Activated B cell treated with CpG ODN at 0.5 μM for 24 hours (primary cell): ENCODE results near the gene LY6G6C. TPM values are rescaled to one million over a fixed set of nuclear protein-coding genes. Genes with fewer than 3 reads are reported as not detected.

Source experiments
- ATAC-seq: fragments of 200-7000 bp; cut with Tn5 transposase; one replicate; pipeline ENCODE4 v1.10.0; 2021; ENCODE audit warnings: low read depth, mild to moderate bottlenecking, moderate library complexity
- CTCF ChIA-PET: fragments of 350-600 bp; sonication (Branson Sonifier 250); formaldehyde crosslinking; loops from one replicate; lab custom pipeline; 2021; ENCODE audit warnings: antibody characterized with exemption; lab: Charles Lee
- POLR2A ChIA-PET: fragments of 350-600 bp; sonication (Branson Sonifier 250); formaldehyde crosslinking; loops from one replicate; lab custom pipeline; 2021; ENCODE audit warnings: antibody characterized with exemption; lab: Charles Lee
- DNase-seq: peaks from one replicate; pipeline ENCODE4 v3.0.0; 2022
- H3K27ac Mint-ChIP-seq: one replicate; pipeline ENCODE4 v1.8.0; 2020; ENCODE audit warnings: mixed read lengths
- H3K27me3 Mint-ChIP-seq: one replicate; pipeline ENCODE4 v1.8.0; 2021; ENCODE audit warnings: mixed read lengths
- H3K36me3 Mint-ChIP-seq: one replicate; pipeline ENCODE4 v1.8.0; 2021; ENCODE audit warnings: low read depth, mixed read lengths
- H3K4me1 Mint-ChIP-seq: one replicate; pipeline ENCODE4 v1.8.0; 2021; ENCODE audit warnings: mixed read lengths
- H3K4me3 Mint-ChIP-seq: one replicate; pipeline ENCODE4 v1.8.0; 2020; ENCODE audit warnings: mild to moderate bottlenecking, mixed read lengths
- H3K9me3 Mint-ChIP-seq: one replicate; pipeline ENCODE4 v1.8.0; 2020; ENCODE audit warnings: mixed read lengths
- intact Hi-C: fragments of 100-400 bp; cut with micrococcal nuclease; formaldehyde crosslinking; loops from one replicate; pipeline ENCODE4 v1.15.1; 2024
- total RNA-seq: library from RNA; stranded (reverse); gene quantifications from 2 replicates; pipeline ENCODE4 v1.2.3, GENCODE V29; 2022
- TF ChIP-seq, protein P1 (sequence below): fragments of 200-600 bp; IDR thresholded peaks from one replicate; pipeline ENCODE4 v1.8.0; 2022; ENCODE audit warnings: antibody characterized with exemption, mild to moderate bottlenecking

The LY6G6C gene
- total RNA-seq, 1 donor from 2014 or later, result not detected

DNA sequence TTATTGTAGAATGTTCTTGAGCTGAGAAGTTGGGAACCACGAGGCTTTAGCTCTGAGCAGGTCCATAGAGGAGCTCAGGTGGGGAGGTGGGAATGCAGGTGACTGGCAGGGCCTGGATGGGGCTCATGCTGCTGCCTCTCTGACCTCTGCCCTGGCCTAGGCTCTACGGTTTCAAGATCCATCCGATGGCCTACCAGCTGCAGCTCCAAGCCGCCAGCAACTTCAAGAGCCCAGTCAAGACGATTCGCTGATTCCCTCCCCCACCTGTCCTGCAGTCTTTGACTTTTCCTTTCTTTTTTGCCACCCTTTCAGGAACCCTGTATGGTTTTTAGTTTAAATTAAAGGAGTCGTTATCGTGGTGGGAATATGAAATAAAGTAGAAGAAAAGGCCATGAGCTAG is 51.9 kb downstream of the LY6G6C start, which contains the start of gene LY6G5B:
Gene LY6G5B, plus strand, starts transcription at position 301 of the 400 bp plus-strand sequence. CDS start 975 bp downstream, outside the sequence.
- ChIA-PET POLR2A (interaction anchor here (0.7 to 1.2 kb wide), 3 partner anchors 9 to 18 kb away, joined by 3 to 4 read pairs (median 4); partner anchors contain the start of gene C6orf47), CTCF (no interaction called here)
- Mint-ChIP-seq H3K27ac (no peak within 1 kb of the TSS), H3K27me3 (no peaks in the 10 kb centered on the region), H3K9me3 (no peaks in the 10 kb centered on the region), H3K36me3 (peaks cover 85% of the 10 kb centered on the region), H3K4me1 (peaks cover 29% of the 10 kb centered on the region), H3K4me3 (no peak within 1 kb of the TSS)
- TF ChIP-seq, protein P1, sequence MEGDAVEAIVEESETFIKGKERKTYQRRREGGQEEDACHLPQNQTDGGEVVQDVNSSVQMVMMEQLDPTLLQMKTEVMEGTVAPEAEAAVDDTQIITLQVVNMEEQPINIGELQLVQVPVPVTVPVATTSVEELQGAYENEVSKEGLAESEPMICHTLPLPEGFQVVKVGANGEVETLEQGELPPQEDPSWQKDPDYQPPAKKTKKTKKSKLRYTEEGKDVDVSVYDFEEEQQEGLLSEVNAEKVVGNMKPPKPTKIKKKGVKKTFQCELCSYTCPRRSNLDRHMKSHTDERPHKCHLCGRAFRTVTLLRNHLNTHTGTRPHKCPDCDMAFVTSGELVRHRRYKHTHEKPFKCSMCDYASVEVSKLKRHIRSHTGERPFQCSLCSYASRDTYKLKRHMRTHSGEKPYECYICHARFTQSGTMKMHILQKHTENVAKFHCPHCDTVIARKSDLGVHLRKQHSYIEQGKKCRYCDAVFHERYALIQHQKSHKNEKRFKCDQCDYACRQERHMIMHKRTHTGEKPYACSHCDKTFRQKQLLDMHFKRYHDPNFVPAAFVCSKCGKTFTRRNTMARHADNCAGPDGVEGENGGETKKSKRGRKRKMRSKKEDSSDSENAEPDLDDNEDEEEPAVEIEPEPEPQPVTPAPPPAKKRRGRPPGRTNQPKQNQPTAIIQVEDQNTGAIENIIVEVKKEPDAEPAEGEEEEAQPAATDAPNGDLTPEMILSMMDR, result no peak
- intact Hi-C loops, result loop anchor here (5.0 to 10.0 kb wide), 3 partner anchors 228 to 505 kb away; partner anchors contain the start of genes AGPAT1, ATF6B, EHMT2 and RNF5
- DNase-seq, result no peak
- no peak for ATAC-seq

Other genes starting within 250 kb of the LY6G6C start
- gene MICB, start 223.6 kb downstream of the LY6G6C start, total RNA-seq, result 17.2 and 17.6 TPM in 2 replicates
- gene MCCD1, start 192.8 kb downstream of the LY6G6C start, total RNA-seq, result not detected in 2 replicates
- 431 and 484 TPM in 2 replicates for gene DDX39B, start 179.7 kb downstream of the LY6G6C start, total RNA-seq
- gene ATP6V1G2, start 175.1 kb downstream of the LY6G6C start, total RNA-seq, result 1.9 and 3.2 TPM in 2 replicates
- 11.7 and 16.7 TPM in 2 replicates for gene NFKBIL1, start 174.1 kb downstream of the LY6G6C start, total RNA-seq
- 60.4 and 66.0 TPM in 2 replicates for gene LTA, start 149.5 kb downstream of the LY6G6C start, total RNA-seq
- gene TNF, start 146.2 kb downstream of the LY6G6C start, total RNA-seq, result 135 and 139 TPM in 2 replicates
- 155 and 177 TPM in 2 replicates for gene LTB, start 139.3 kb downstream of the LY6G6C start, total RNA-seq
- gene LST1, start 135.5 kb downstream of the LY6G6C start, total RNA-seq, result 7.8 and 8.4 TPM in 2 replicates
- gene NCR3, start 128.7 kb downstream of the LY6G6C start, total RNA-seq, result 10.0 and 11.2 TPM in 2 replicates
- 1.4 and 2.0 TPM in 2 replicates for gene AIF1, start 106.5 kb downstream of the LY6G6C start, total RNA-seq
- 246 and 283 TPM in 2 replicates for gene PRRC2A, start 101.0 kb downstream of the LY6G6C start, total RNA-seq
- gene BAG6, start 69.1 kb downstream of the LY6G6C start, total RNA-seq, result 309 and 327 TPM in 2 replicates
- gene APOM, start 65.9 kb downstream of the LY6G6C start, total RNA-seq, result 2.2 and 2.4 TPM in 2 replicates
- gene C6orf47, start 61.0 kb downstream of the LY6G6C start, total RNA-seq, result 29.0 and 29.3 TPM in 2 replicates
- gene GPANK1, start 56.7 kb downstream of the LY6G6C start, total RNA-seq, result 23.0 and 24.2 TPM in 2 replicates
- 190 and 191 TPM in 2 replicates for gene CSNK2B, start 55.7 kb downstream of the LY6G6C start, total RNA-seq
- 23.2 and 33.1 TPM in 2 replicates for gene LY6G5B, start 51.8 kb downstream of the LY6G6C start, total RNA-seq
- 0.29 and 0.73 TPM in 2 replicates for gene LY6G5C, start 40.7 kb downstream of the LY6G6C start, total RNA-seq
- gene ABHD16A, start 18.4 kb downstream of the LY6G6C start, total RNA-seq, result 49.3 and 59.1 TPM in 2 replicates
- gene LY6G6F, start 14.9 kb downstream of the LY6G6C start, total RNA-seq, result not detected in 2 replicates
- gene LY6G6D, start 6.4 kb downstream of the LY6G6C start, total RNA-seq, result not detected in 2 replicates
- 0.12 TPM in 1 of 2 replicates, not detected in the other for gene MPIG6B, start 1.6 kb upstream of the LY6G6C start, total RNA-seq
- 30.7 and 32.5 TPM in 2 replicates for gene DDAH2, start 7.6 kb upstream of the LY6G6C start, total RNA-seq
- gene CLIC1, start 14.8 kb upstream of the LY6G6C start, total RNA-seq, result 374 and 397 TPM in 2 replicates
- gene MSH5, start 18.3 kb upstream of the LY6G6C start, total RNA-seq, result 35.4 and 47.3 TPM in 2 replicates
- 7.7 and 9.0 TPM in 2 replicates for gene SAPCD1, start 40.9 kb upstream of the LY6G6C start, total RNA-seq
- 1.6 and 2.9 TPM in 2 replicates for gene VWA7, start 55.6 kb upstream of the LY6G6C start, total RNA-seq
- 136 and 140 TPM in 2 replicates for gene VARS1, start 74.0 kb upstream of the LY6G6C start, total RNA-seq
- gene LSM2, start 85.2 kb upstream of the LY6G6C start, total RNA-seq, result 61.8 and 68.6 TPM in 2 replicates
- 1.2 and 2.1 TPM in 2 replicates for gene HSPA1L, start 93.5 kb upstream of the LY6G6C start, total RNA-seq
- 27.1 and 28.1 TPM in 2 replicates for gene HSPA1A, start 93.8 kb upstream of the LY6G6C start, total RNA-seq
- gene HSPA1B, start 106.0 kb upstream of the LY6G6C start, total RNA-seq, result 23.7 and 30.4 TPM in 2 replicates
- 18.3 and 19.2 TPM in 2 replicates for gene NEU1, start 141.1 kb upstream of the LY6G6C start, total RNA-seq
- 0.17 TPM in 1 of 2 replicates, not detected in the other for gene SLC44A4, start 157.3 kb upstream of the LY6G6C start, total RNA-seq
- 49.9 and 58.4 TPM in 2 replicates for gene EHMT2, start 176.0 kb upstream of the LY6G6C start, total RNA-seq
- gene ZBTB12, start 180.3 kb upstream of the LY6G6C start, total RNA-seq, result 4.8 and 5.5 TPM in 2 replicates
- gene C2, start 206.0 kb upstream of the LY6G6C start, total RNA-seq, result 0.78 and 0.95 TPM in 2 replicates
- 0.29 TPM in 1 of 2 replicates, not detected in the other for gene CFB, start 224.3 kb upstream of the LY6G6C start, total RNA-seq
- gene NELFE, start 237.2 kb upstream of the LY6G6C start, total RNA-seq, result 57.9 and 63.3 TPM in 2 replicates
- 95.8 and 102 TPM in 2 replicates for gene SKIC2, start 237.4 kb upstream of the LY6G6C start, total RNA-seq